Peyer's patch (tissue), 4 donors: Measurements from ENCODE around the gene DEUP1.

Source experiments
- POLR2A ChIP-seq, 2 donors: fragments of 450-650 bp; IDR thresholded peaks; one replicate each; pipeline ENCODE4 v1.5.1; 2017; ENCODE audit warnings: antibody characterized with exemption in 2 of 2, mild to moderate bottlenecking in 2 of 2, moderate library complexity in 2 of 2
- TF ChIP-seq, protein P1 (sequence below), 6 experiments: fragments of 450-650 bp in 4 of 6; fragments of 200-600 bp in 2 of 6; sonication (generic) in 1 of 6; IDR thresholded peaks; one replicate each; pipeline ENCODE4 v1.5.1; 2017 to 2019; ENCODE audit warnings: antibody characterized with exemption in 6 of 6, mild to moderate bottlenecking in 3 of 6, moderate library complexity in 1 of 6

DNA sequence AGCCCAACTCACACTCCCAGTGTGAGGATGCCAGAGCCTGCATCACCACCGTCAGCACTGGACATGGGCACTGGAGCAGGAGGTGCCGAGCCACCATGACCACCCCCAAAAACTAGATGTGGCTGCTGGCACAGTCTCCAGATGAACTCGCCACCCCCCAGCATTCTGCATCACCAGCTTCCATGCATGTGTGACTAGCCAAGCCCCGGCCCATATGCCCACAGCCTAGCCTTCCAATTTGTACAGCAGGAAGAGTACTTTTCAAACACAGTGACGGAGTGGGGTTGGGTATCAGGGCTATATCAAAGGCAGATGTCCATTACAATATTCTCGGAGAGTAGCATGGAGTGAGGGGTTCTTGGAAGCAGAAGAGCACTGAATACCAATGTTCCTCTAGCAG lies 149.7 kb downstream of the DEUP1 start:
- TF ChIP-seq, protein P1, sequence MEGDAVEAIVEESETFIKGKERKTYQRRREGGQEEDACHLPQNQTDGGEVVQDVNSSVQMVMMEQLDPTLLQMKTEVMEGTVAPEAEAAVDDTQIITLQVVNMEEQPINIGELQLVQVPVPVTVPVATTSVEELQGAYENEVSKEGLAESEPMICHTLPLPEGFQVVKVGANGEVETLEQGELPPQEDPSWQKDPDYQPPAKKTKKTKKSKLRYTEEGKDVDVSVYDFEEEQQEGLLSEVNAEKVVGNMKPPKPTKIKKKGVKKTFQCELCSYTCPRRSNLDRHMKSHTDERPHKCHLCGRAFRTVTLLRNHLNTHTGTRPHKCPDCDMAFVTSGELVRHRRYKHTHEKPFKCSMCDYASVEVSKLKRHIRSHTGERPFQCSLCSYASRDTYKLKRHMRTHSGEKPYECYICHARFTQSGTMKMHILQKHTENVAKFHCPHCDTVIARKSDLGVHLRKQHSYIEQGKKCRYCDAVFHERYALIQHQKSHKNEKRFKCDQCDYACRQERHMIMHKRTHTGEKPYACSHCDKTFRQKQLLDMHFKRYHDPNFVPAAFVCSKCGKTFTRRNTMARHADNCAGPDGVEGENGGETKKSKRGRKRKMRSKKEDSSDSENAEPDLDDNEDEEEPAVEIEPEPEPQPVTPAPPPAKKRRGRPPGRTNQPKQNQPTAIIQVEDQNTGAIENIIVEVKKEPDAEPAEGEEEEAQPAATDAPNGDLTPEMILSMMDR (IDR thresholded peaks at IDR 0.05): no peak
- no peak for TF ChIP-seq POLR2A (IDR thresholded peaks at IDR 0.05)
